Effector memory CD4-positive, alpha-beta T cell (primary cell): ENCODE data around the gene SLC51B.
"Not testable (repeated sequence)": the region's sequence is repeated elsewhere in the genome, so short reads cannot be mapped to it uniquely, and the experiment has no call there.

ENCODE experiments used
- DNase-seq, 3 donors: peaks; one replicate each; pipeline ENCODE4 v3.0.0-alpha.2; 2020
- H3K27ac ChIP-seq: 2 replicates; pipeline ENCODE4 v1.7.0; 2013; ENCODE audit warnings: mild to moderate bottlenecking, low read length, moderate library complexity; ENCODE audit not compliant: insufficient read depth, poor library complexity, severe bottlenecking
- H3K27me3 ChIP-seq: replicated peaks from 2 replicates; pipeline ENCODE4 v1.7.0; 2013; ENCODE audit warnings: mild to moderate bottlenecking, low read length; ENCODE audit not compliant: insufficient read depth, control insufficient read depth, poor library complexity, severe bottlenecking
- H3K36me3 ChIP-seq: 2 replicates; pipeline ENCODE4 v1.7.0; 2013; ENCODE audit warnings: mild to moderate bottlenecking, low read length, moderate library complexity; ENCODE audit not compliant: control insufficient read depth, insufficient read depth
- H3K4me1 ChIP-seq: 2 replicates; pipeline ENCODE4 v1.7.0; 2013; ENCODE audit warnings: low read length, mild to moderate bottlenecking; ENCODE audit not compliant: control insufficient read depth, insufficient read depth, poor library complexity, severe bottlenecking
- H3K4me3 ChIP-seq: 2 replicates; pipeline ENCODE4 v1.7.0; 2013; ENCODE audit warnings: low read length, low read depth, mild to moderate bottlenecking; ENCODE audit not compliant: insufficient read depth, poor library complexity, severe bottlenecking
- H3K9me3 ChIP-seq: 2 replicates; pipeline ENCODE4 v1.7.0; 2013; ENCODE audit warnings: mild to moderate bottlenecking, low read length, moderate library complexity; ENCODE audit not compliant: control insufficient read depth

SLC51B gene

GRCh38 chr15:65038836-65039235, 6.4 kb upstream of the SLC51B start:
- no peak for DNase-seq
- Histone ChIP-seq H3K36me3 (no peaks in the 10 kb centered on the region), H3K4me3 (no peak overlapping the region), H3K27ac (no peak overlapping the region), H3K4me1 (no peaks in the 10 kb centered on the region), H3K9me3 (no peaks in the 10 kb centered on the region), H3K27me3 (no peaks in the 10 kb centered on the region)

GRCh38 chr15:65040461-65040860, 4.7 kb upstream of the SLC51B start:
- H3K27ac ChIP-seq = no peak overlapping the region
- no peaks in the 10 kb centered on the region for H3K4me1 ChIP-seq
- H3K4me3 ChIP-seq = no peak overlapping the region
- no peaks in the 10 kb centered on the region for H3K36me3 ChIP-seq
- DNase-seq = no peak
- no peaks in the 10 kb centered on the region for H3K27me3 ChIP-seq
- H3K9me3 ChIP-seq = no peaks in the 10 kb centered on the region

- H3K4me1 ChIP-seq = no peaks in the 10 kb centered on the region
- no peaks in the 10 kb centered on the region for H3K36me3 ChIP-seq
Measured at GRCh38 chr15:65041787-65042186, 3.4 kb upstream of the SLC51B start.

GRCh38 chr15:65042776-65043327, 2.3 kb upstream of the SLC51B start:
- Histone ChIP-seq H3K27me3 (no peaks in the 10 kb centered on the region), H3K36me3 (no peaks in the 10 kb centered on the region), H3K4me1 (no peaks in the 10 kb centered on the region), H3K9me3 (no peaks in the 10 kb centered on the region), H3K27ac (no peak overlapping the region), H3K4me3 (no peak overlapping the region)
- no peak for DNase-seq

More at GRCh38 chr15:65041787-65042186, 3.4 kb upstream of the SLC51B start:
- DNase-seq = no peak
- Histone ChIP-seq H3K27me3 (no peaks in the 10 kb centered on the region), H3K27ac (no peak overlapping the region), H3K9me3 (no peaks in the 10 kb centered on the region), H3K4me3 (no peak overlapping the region)

GRCh38 chr15:65044218-65044617, 969 bp upstream of the SLC51B start:
- not testable (repeated sequence) for H3K36me3 ChIP-seq, H3K4me1 ChIP-seq, H3K27me3 ChIP-seq, H3K4me3 ChIP-seq, H3K9me3 ChIP-seq, DNase-seq, H3K27ac ChIP-seq

- H3K9me3 ChIP-seq = no peaks in the 10 kb centered on the region
- H3K4me1 ChIP-seq = peaks cover 11% of the 10 kb centered on the region
- H3K27ac ChIP-seq = no peak overlapping the region
- no peak for DNase-seq
- no peaks in the 10 kb centered on the region for H3K36me3 ChIP-seq
- no peak overlapping the region for H3K4me3 ChIP-seq
- H3K27me3 ChIP-seq = no peaks in the 10 kb centered on the region
Measured at GRCh38 chr15:65048241-65048640, 3.1 kb downstream of the SLC51B start.

- H3K36me3 ChIP-seq = no peaks in the 10 kb centered on the region
- DNase-seq = peak; percentile 69 to 81 (median 75)
- H3K27me3 ChIP-seq = no peaks in the 10 kb centered on the region
- H3K9me3 ChIP-seq = no peaks in the 10 kb centered on the region
- H3K4me1 ChIP-seq = peaks cover 11% of the 10 kb centered on the region
- H3K4me3 ChIP-seq = peak overlapping the region; percentile 44
- H3K27ac ChIP-seq = no peak overlapping the region
Measured at GRCh38 chr15:65049418-65049840, 4.2 kb downstream of the SLC51B start.

- H3K27ac ChIP-seq = no peak overlapping the region
- H3K9me3 ChIP-seq = no peaks in the 10 kb centered on the region
- DNase-seq = no peak
- peaks cover 11% of the 10 kb centered on the region for H3K4me1 ChIP-seq
- no peak overlapping the region for H3K4me3 ChIP-seq
- H3K27me3 ChIP-seq = no peaks in the 10 kb centered on the region
- H3K36me3 ChIP-seq = no peaks in the 10 kb centered on the region
Measured at GRCh38 chr15:65050270-65050669, 5.1 kb downstream of the SLC51B start.

- peaks cover 11% of the 10 kb centered on the region for H3K4me1 ChIP-seq
- no peaks in the 10 kb centered on the region for H3K9me3 ChIP-seq
- no peaks in the 10 kb centered on the region for H3K36me3 ChIP-seq
- no peak overlapping the region for H3K27ac ChIP-seq
- H3K4me3 ChIP-seq = no peak overlapping the region
- no peak for DNase-seq
- no peaks in the 10 kb centered on the region for H3K27me3 ChIP-seq
Measured at GRCh38 chr15:65051266-65051665, 6.1 kb downstream of the SLC51B start.

- no peak overlapping the region for H3K27ac ChIP-seq
- no peaks in the 10 kb centered on the region for H3K9me3 ChIP-seq
- DNase-seq = no peak
- H3K36me3 ChIP-seq = no peaks in the 10 kb centered on the region
- no peaks in the 10 kb centered on the region for H3K27me3 ChIP-seq
- H3K4me1 ChIP-seq = peaks cover 11% of the 10 kb centered on the region
- H3K4me3 ChIP-seq = no peak overlapping the region
Measured at GRCh38 chr15:65052956-65053355, 7.8 kb downstream of the SLC51B start.
